ENCODE measurements around the gene PCF11.
A peak's percentile ranks its signal among the peaks of the same experiment; 100 is the strongest.

Gene PCF11

GRCh38 chr11:83151274-83151977 lies 5.5 kb upstream of the PCF11 start:
- FAIRE-seq (no peak), DNase-seq (ENCODE audit: insufficient read length, low spot score) (no peak)

- DNase-seq (ENCODE audit: insufficient read length, low spot score) (no peak), FAIRE-seq (no peak)
Measured at GRCh38 chr11:83152264-83152663, 4.7 kb upstream of the PCF11 start.

GRCh38 chr11:83153764-83154163 lies 3.2 kb upstream of the PCF11 start:
- FAIRE-seq (no peak), DNase-seq (ENCODE audit: insufficient read length, low spot score) (no peak)

- DNase-seq (ENCODE audit: insufficient read length, low spot score) (peak; percentile 99), FAIRE-seq (peak; percentile 95)
Measured at GRCh38 chr11:83156144-83156995, 561 bp upstream of the PCF11 start.

GRCh38 chr11:83157594-83158356 lies 844 bp downstream of the PCF11 start:
- DNase-seq (ENCODE audit: insufficient read length, low spot score) (peak; percentile 31), FAIRE-seq (no peak)

GRCh38 chr11:83158357-83158786 lies 1.4 kb downstream of the PCF11 start:
- no peak for FAIRE-seq
- no peak for DNase-seq (ENCODE audit: insufficient read length, low spot score)

- DNase-seq (ENCODE audit: insufficient read length, low spot score) (no peak), FAIRE-seq (no peak)
Measured at GRCh38 chr11:83158965-83159901, 2.3 kb downstream of the PCF11 start.

GRCh38 chr11:83159902-83160865 lies 3.3 kb downstream of the PCF11 start:
- DNase-seq (ENCODE audit: insufficient read length, low spot score) (no peak), FAIRE-seq (no peak)

- DNase-seq (ENCODE audit: insufficient read length, low spot score): no peak
- FAIRE-seq: peak; percentile 65
Measured at GRCh38 chr11:83161610-83162199, 4.8 kb downstream of the PCF11 start.

- DNase-seq (ENCODE audit: insufficient read length, low spot score) (no peak), FAIRE-seq (no peak)
Measured at GRCh38 chr11:83162377-83162776, 5.4 kb downstream of the PCF11 start.

- FAIRE-seq: no peak
- no peak for DNase-seq (ENCODE audit: insufficient read length, low spot score)
Measured at GRCh38 chr11:83166193-83166866, 9.4 kb downstream of the PCF11 start.

- FAIRE-seq (no peak), DNase-seq (ENCODE audit: insufficient read length, low spot score) (no peak)
Measured at GRCh38 chr11:83168756-83169155, 11.8 kb downstream of the PCF11 start.

GRCh38 chr11:83170865-83171264 lies 13.9 kb downstream of the PCF11 start:
- no peak for FAIRE-seq

GRCh38 chr11:83172551-83172950 lies 15.6 kb downstream of the PCF11 start:
- DNase-seq (ENCODE audit: insufficient read length, low spot score) (no peak), FAIRE-seq (no peak)

More at GRCh38 chr11:83170865-83171264, 13.9 kb downstream of the PCF11 start:
- no peak for DNase-seq (ENCODE audit: insufficient read length, low spot score)

GRCh38 chr11:83174008-83174407 lies 17.1 kb downstream of the PCF11 start:
- no peak for DNase-seq (ENCODE audit: insufficient read length, low spot score)
- no peak for FAIRE-seq

- FAIRE-seq (no peak), DNase-seq (ENCODE audit: insufficient read length, low spot score) (no peak)
Measured at GRCh38 chr11:83175815-83176214, 18.9 kb downstream of the PCF11 start.

GRCh38 chr11:83181815-83182214 lies 24.9 kb downstream of the PCF11 start:
- DNase-seq (ENCODE audit: insufficient read length, low spot score) (no peak), FAIRE-seq (no peak)

GRCh38 chr11:83185767-83186166 lies 28.8 kb downstream of the PCF11 start:
- FAIRE-seq: no peak
- no peak for DNase-seq (ENCODE audit: insufficient read length, low spot score)
